ENCODE measurements around the gene CHN2.
"Not testable (repeated sequence)": the region's sequence is repeated elsewhere in the genome, so short reads cannot be mapped to it uniquely, and the experiment has no call there.

CHN2 gene

GRCh38 chr7:29499932-29500331 lies 305.4 kb downstream of the CHN2 start:
- no peak for DNase-seq (ENCODE audit: low spot score)

GRCh38 chr7:29500719-29501118 lies 306.1 kb downstream of the CHN2 start:
- DNase-seq (ENCODE audit: low spot score), result no peak

- DNase-seq (ENCODE audit: low spot score), result no peak
These were observed 307.6 kb downstream of the CHN2 start for GRCh38 chr7:29502133-29502532.

GRCh38 chr7:29505931-29506330 lies 311.4 kb downstream of the CHN2 start:
- DNase-seq (ENCODE audit: low spot score), result no peak

GRCh38 chr7:29508608-29509007 lies 314.0 kb downstream of the CHN2 start:
- no peak for DNase-seq (ENCODE audit: low spot score)

- DNase-seq (ENCODE audit: low spot score), result no peak
These were observed 315.5 kb downstream of the CHN2 start for GRCh38 chr7:29510028-29510427.

- DNase-seq (ENCODE audit: low spot score), result no peak
These were observed 316.8 kb downstream of the CHN2 start for GRCh38 chr7:29511337-29511736.

GRCh38 chr7:29511851-29512250 lies 317.3 kb downstream of the CHN2 start:
- DNase-seq (ENCODE audit: low spot score), result no peak

GRCh38 chr7:29516491-29516890 lies 321.9 kb downstream of the CHN2 start:
- no peak for DNase-seq (ENCODE audit: low spot score)

- DNase-seq (ENCODE audit: low spot score), result no peak
These were observed 324.0 kb downstream of the CHN2 start for GRCh38 chr7:29518616-29519015.

GRCh38 chr7:29523728-29524127 lies 329.2 kb downstream of the CHN2 start:
- no peak for DNase-seq (ENCODE audit: low spot score)

- no peak for DNase-seq (ENCODE audit: low spot score)
These were observed 333.0 kb downstream of the CHN2 start for GRCh38 chr7:29527505-29528108.

- DNase-seq (ENCODE audit: low spot score), result not testable (repeated sequence)
These were observed 334.0 kb downstream of the CHN2 start for GRCh38 chr7:29528526-29528925.
